NK-92 treated with Interleukin-12 subunit alpha and Interleukin-12 subunit beta, amount 100 ng/mL, for 24 hours (cell line): ENCODE data around the gene PTPRN2.

ENCODE experiments used
- DNase-seq: peaks from one replicate; lab custom pipeline; 2025; lab: John Stamatoyannopoulos, UW

PTPRN2 gene

GRCh38 chr7:158026636-158027265 lies 560.9 kb downstream of the PTPRN2 start:
- DNase-seq = no peak

GRCh38 chr7:158025686-158026600 lies 561.7 kb downstream of the PTPRN2 start:
- no peak for DNase-seq

GRCh38 chr7:158024881-158025280 lies 562.7 kb downstream of the PTPRN2 start:
- no peak for DNase-seq

- no peak for DNase-seq
Measured at GRCh38 chr7:158024351-158024715, 563.3 kb downstream of the PTPRN2 start.

- no peak for DNase-seq
Measured at GRCh38 chr7:158023681-158024350, 563.8 kb downstream of the PTPRN2 start.

GRCh38 chr7:158023157-158023556 lies 564.5 kb downstream of the PTPRN2 start:
- DNase-seq = no peak

GRCh38 chr7:158022601-158023000 lies 565.0 kb downstream of the PTPRN2 start:
- DNase-seq = no peak

- DNase-seq = no peak
Measured at GRCh38 chr7:158021836-158022235, 565.8 kb downstream of the PTPRN2 start.

GRCh38 chr7:158020706-158021095 lies 566.9 kb downstream of the PTPRN2 start:
- DNase-seq = no peak

- no peak for DNase-seq
Measured at GRCh38 chr7:158019726-158020705, 567.6 kb downstream of the PTPRN2 start.

GRCh38 chr7:158018971-158019645 lies 568.5 kb downstream of the PTPRN2 start:
- no peak for DNase-seq

- no peak for DNase-seq
Measured at GRCh38 chr7:158018098-158018762, 569.4 kb downstream of the PTPRN2 start.

GRCh38 chr7:158017111-158018097 lies 570.2 kb downstream of the PTPRN2 start:
- no peak for DNase-seq

GRCh38 chr7:158016180-158017097 lies 571.2 kb downstream of the PTPRN2 start:
- DNase-seq = no peak

- DNase-seq = no peak
Measured at GRCh38 chr7:158015403-158016179, 572.0 kb downstream of the PTPRN2 start.

- no peak for DNase-seq
Measured at GRCh38 chr7:158014976-158015375, 572.6 kb downstream of the PTPRN2 start.

GRCh38 chr7:158013085-158013668 lies 574.4 kb downstream of the PTPRN2 start:
- no peak for DNase-seq
